Esophagus squamous epithelium (tissue), 4 donors: ENCODE measurements around the gene CAPN15.

ENCODE experiments used
- CTCF ChIP-seq, 6 experiments: fragments of 450-650 bp in 4 of 6; fragments of 200-600 bp in 2 of 6; sonication (generic) in 2 of 6; IDR thresholded peaks; one replicate each; pipeline ENCODE4 v1.5.1; 2016 to 2019; ENCODE audit warnings: antibody characterized with exemption in 6 of 6, mild to moderate bottlenecking in 4 of 6, moderate library complexity in 4 of 6
- POLR2A ChIP-seq, 4 donors: fragments of 450-650 bp; IDR thresholded peaks; one replicate each; pipeline ENCODE4 v1.6.1; 2017; ENCODE audit warnings: antibody characterized with exemption in 4 of 4, mild to moderate bottlenecking in 4 of 4, moderate library complexity in 3 of 4

- no peak for TF ChIP-seq CTCF (IDR thresholded peaks at IDR 0.05)
- no peak for TF ChIP-seq POLR2A (IDR thresholded peaks at IDR 0.05)
Measured at GRCh38 chr16:539901-540530, 12.5 kb downstream of the CAPN15 start.
